BLaER1 treated with 17β-estradiol and CSF1 and Interleukin-3, amounts not matched to agents 10 nM and 100 nM (cell line): Measurements from ENCODE around the gene TMEM190.

ENCODE experiments used
- H3K27ac ChIP-seq, 11 experiments: shearing (Covaris generic); formaldehyde crosslinking; 2 replicates each; pipeline ENCODE4 v1.8.1; 2022
- H3K27me3 ChIP-seq, 11 experiments: shearing (Covaris generic); formaldehyde crosslinking; 2 replicates each; pipeline ENCODE4 v1.8.1; 2022
- H3K36me3 ChIP-seq, 11 experiments: shearing (Covaris generic); formaldehyde crosslinking; 2 replicates each; pipeline ENCODE4 v1.8.1; 2022
- H3K4me1 ChIP-seq, 10 experiments: shearing (Covaris generic); formaldehyde crosslinking; 2 replicates each; pipeline ENCODE4 v1.8.1; 2022
- H3K4me2 ChIP-seq, 11 experiments: shearing (Covaris generic); formaldehyde crosslinking; 2 replicates each; pipeline ENCODE4 v1.8.1; 2022
- H3K4me3 ChIP-seq, 10 experiments: shearing (Covaris generic); formaldehyde crosslinking; 2 replicates each; pipeline ENCODE4 v1.8.1; 2022
- H3K9ac ChIP-seq, 11 experiments: shearing (Covaris generic); formaldehyde crosslinking; 2 replicates each; pipeline ENCODE4 v1.8.1; 2022
- H3K9me3 ChIP-seq, 11 experiments: shearing (Covaris generic); formaldehyde crosslinking; replicated peaks in 1 of 11; 2 replicates each; pipeline ENCODE4 v1.8.1; 2022
- H4K20me1 ChIP-seq, 11 experiments: shearing (Covaris generic); formaldehyde crosslinking; 2 replicates each; pipeline ENCODE4 v1.8.1; 2022
- Cebpa-rat ChIP-seq, 11 experiments: shearing (Covaris generic); IDR thresholded peaks; 2 replicates each; pipeline ENCODE4 v1.8.1; 2022

TMEM190 gene

GRCh38 chr19:55389386-55390317 lies 13.0 kb downstream of the TMEM190 start:
- no peak for TF ChIP-seq Cebpa-rat (IDR thresholded peaks at IDR 0.05)
- Histone ChIP-seq H3K9me3 (no peaks in the 10 kb centered on the region), H3K4me3 (peak overlapping the region in 7 of 10 experiments; percentile 83 to 99 (median 95); a peak in 12 of 20 replicates), H3K36me3 (peaks cover 51 to 67% (median 58%) of the 10 kb centered on the region in 11 experiments), H3K9ac (peak overlapping the region; percentile 90 to 99 (median 96); a peak in 21 of 22 replicates), H3K27ac (peak overlapping the region in 3 of 11 experiments; percentile 6 to 94 (median 38); a peak in 4 of 22 replicates), H4K20me1 (peaks cover 67 to 88% (median 79%) of the 10 kb centered on the region in 11 experiments), H3K4me2 (peak overlapping the region; percentile 95 to 100 (median 99)), H3K4me1 (peaks cover 47 to 62% (median 59%) of the 10 kb centered on the region in 10 experiments), H3K27me3 (no peaks in the 10 kb centered on the region)

DNA sequence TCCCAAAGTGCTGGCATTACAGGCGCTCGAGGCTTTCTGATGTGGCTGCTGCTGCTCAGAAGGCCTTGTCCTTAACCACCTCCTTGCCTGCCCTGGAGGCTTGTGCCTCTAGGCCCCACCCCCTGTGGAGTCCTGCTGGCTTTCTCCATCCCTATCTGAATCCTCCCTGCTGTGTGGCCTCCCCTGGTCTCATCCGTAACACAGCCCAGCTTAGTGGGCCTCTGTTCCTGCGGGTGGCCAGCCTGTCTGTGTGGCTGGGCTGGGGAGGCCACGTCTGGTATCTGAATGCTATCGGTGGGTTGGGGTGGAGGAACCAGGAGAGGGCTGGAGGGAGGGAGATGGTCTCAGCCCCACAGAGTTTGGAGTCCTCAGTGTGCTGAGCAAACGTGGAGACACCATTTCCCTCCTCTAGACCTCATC lies 13.8 kb downstream of the TMEM190 start:
- Histone ChIP-seq H3K9me3 (no peaks in the 10 kb centered on the region), H3K4me2 (peak overlapping the region in 10 of 11 experiments; percentile 3 to 100 (median 99); a peak in 15 of 22 replicates), H3K36me3 (peaks cover 51 to 67% (median 58%) of the 10 kb centered on the region in 11 experiments), H3K9ac (peak overlapping the region in 8 of 11 experiments; percentile 8 to 98 (median 42); a peak in 9 of 22 replicates), H3K27me3 (no peaks in the 10 kb centered on the region), H3K27ac (peak overlapping the region in 1 of 11 experiments; percentile 32; a peak in 1 of 22 replicates), H4K20me1 (peaks cover 67 to 94% (median 79%) of the 10 kb centered on the region in 11 experiments), H3K4me3 (no peak overlapping the region), H3K4me1 (peaks cover 43 to 57% (median 55%) of the 10 kb centered on the region in 10 experiments)
- no peak for TF ChIP-seq Cebpa-rat (IDR thresholded peaks at IDR 0.05)

DNA sequence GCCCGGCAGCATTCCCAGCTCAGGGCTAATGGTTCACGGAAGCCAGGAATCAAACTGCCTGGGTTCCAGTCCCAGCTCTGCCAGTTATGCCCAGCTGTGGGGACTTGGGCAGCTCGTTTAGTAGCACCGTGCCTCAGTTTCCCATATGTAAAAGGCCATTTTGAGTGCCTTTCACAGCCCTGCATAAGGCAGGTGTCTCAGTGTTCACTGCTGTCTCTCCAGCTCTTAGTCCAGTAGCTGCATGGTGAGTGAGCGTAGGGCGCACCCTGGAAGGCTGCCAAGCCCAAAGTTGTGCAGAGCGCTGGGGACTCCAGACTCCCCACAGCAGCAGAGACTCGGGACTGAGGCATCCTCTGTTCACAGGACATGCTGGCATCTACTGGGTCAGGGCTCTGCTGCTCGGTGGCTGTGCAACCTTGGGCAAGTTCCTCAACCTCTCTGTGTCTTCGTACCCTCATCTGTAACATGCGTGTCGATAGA lies 14.6 kb downstream of the TMEM190 start:
- peak overlapping the region in 10 of 11 experiments; percentile 3 to 100 (median 75); a peak in 9 of 22 replicates for H3K4me2 ChIP-seq
- H4K20me1 ChIP-seq: peaks cover 63 to 94% (median 75%) of the 10 kb centered on the region in 11 experiments
- H3K4me3 ChIP-seq: no peak overlapping the region
- no peak for TF ChIP-seq Cebpa-rat (IDR thresholded peaks at IDR 0.05)
- H3K9ac ChIP-seq: peak overlapping the region in 7 of 11 experiments; percentile 7 to 98 (median 55); a peak in 5 of 22 replicates
- peaks cover 51 to 67% (median 58%) of the 10 kb centered on the region in 11 experiments for H3K36me3 ChIP-seq
- H3K4me1 ChIP-seq: peaks cover 43 to 57% (median 55%) of the 10 kb centered on the region in 10 experiments
- no peaks in the 10 kb centered on the region for H3K9me3 ChIP-seq
- no peak overlapping the region for H3K27ac ChIP-seq
- no peaks in the 10 kb centered on the region for H3K27me3 ChIP-seq

DNA sequence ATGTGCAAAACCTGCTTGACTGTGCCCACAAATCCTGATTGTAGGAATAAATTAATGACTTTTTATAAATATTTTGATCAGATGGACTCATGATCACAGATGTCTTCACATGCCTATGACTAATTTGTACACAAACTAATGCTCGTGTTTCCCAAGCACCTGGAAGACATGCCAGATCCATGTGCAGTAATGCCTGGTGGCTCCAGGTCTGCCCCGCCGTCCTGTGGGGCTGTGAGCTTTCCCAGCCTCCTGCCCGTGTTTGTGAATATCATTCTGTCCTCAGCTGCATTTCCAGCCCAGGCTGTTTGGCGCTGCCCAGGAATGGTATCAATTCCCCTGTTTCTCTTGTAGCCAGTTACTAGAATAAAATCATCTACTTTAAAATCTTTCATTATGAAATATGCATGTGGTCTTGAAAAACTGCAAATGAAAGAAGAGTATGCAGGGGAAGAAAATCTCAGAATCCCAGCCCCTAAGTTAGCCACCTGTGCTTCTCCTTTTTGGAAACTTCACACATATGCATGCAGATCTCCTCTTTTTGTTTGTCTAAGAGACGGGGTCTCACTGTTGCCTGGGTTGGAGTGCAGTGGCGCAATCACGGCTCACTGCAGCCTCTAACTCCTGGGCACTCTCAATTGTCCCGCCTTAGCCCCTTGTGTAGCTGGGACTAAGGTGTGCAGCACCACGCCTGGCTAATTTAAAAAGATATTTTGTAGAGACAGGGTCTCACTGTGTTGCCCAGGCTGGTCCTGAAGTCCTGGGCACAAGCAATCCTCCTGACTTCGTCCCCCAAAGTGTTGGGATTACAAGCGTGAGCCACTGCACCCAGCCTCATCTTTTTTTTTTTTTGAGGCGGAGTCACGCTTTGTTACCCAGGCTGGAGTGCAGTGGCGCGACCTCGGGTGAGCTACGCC lies 15.3 kb downstream of the TMEM190 start:
- Histone ChIP-seq H4K20me1 (peaks cover 55 to 87% (median 68%) of the 10 kb centered on the region in 11 experiments), H3K9ac (peak overlapping the region in 4 of 11 experiments; percentile 7 to 55 (median 15); a peak in 2 of 22 replicates), H3K36me3 (peaks cover 44 to 60% (median 51%) of the 10 kb centered on the region in 11 experiments), H3K27ac (no peak overlapping the region), H3K4me1 (peaks cover 41 to 57% (median 54%) of the 10 kb centered on the region in 10 experiments), H3K4me3 (no peak overlapping the region), H3K27me3 (no peaks in the 10 kb centered on the region), H3K9me3 (no peaks in the 10 kb centered on the region), H3K4me2 (peak overlapping the region in 6 of 11 experiments; percentile 11 to 100 (median 32); a peak in 4 of 22 replicates)
- TF ChIP-seq Cebpa-rat (IDR thresholded peaks at IDR 0.05): peak in 1 of 11 experiments; percentile 32; a peak in 1 of 22 replicates

DNA sequence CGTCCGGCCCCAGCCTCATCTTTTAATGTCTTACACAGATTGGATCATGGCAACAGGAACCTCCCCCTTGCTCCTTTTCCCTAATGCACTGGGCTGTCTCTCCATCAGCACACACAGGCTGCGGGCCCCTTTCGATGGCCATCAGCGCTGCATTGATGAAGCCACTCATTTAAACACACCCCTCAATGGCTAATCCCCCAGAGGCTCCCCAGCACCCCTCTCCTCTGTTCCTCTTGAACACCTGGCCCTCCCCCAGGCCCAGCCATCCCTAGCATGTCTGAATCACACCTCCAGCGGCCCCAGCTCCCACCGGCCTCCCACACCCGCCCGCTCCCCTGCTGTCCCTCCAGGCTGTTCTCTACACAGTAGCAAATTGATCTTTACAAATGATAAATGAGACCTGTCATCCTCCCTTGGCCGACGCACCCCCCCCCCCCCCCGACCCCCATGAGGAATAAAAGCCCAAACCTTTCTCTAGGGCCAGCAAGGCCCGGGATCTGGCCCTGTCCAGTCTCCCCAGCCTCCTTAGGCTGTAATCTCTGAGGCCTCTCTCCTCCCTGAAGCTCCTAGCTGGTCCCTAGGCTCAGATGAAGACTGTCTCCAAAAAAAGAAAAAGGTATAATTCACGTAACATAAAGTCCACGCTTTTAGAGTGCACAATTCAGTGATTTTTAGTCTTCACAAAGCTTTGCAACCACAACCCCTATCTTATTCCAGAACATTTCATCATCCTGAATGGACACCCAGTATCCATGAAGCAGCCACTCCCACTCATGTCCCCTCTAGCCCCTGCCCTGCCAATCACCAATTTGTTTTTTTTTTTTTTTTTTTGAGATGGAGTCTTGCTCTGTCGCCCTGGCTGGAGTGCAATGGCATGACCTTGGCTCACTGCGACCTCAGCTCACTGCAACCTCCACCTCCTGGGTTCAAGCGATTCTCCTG lies 16.5 kb downstream of the TMEM190 start:
- Histone ChIP-seq H3K27ac (no peak overlapping the region), H3K9ac (no peak overlapping the region), H3K4me3 (no peak overlapping the region), H4K20me1 (peaks cover 44 to 78% (median 58%) of the 10 kb centered on the region in 11 experiments), H3K4me1 (peaks cover 30 to 47% (median 44%) of the 10 kb centered on the region in 10 experiments), H3K9me3 (no peaks in the 10 kb centered on the region), H3K36me3 (peaks cover 33 to 49% (median 39%) of the 10 kb centered on the region in 11 experiments), H3K27me3 (no peaks in the 10 kb centered on the region), H3K4me2 (no peak overlapping the region)
- no peak for TF ChIP-seq Cebpa-rat (IDR thresholded peaks at IDR 0.05)

- Histone ChIP-seq H3K27ac (peak overlapping the region in 7 of 11 experiments; percentile 7 to 55 (median 26); a peak in 5 of 22 replicates), H3K4me3 (no peak overlapping the region), H4K20me1 (peaks cover 25 to 78% (median 52%) of the 10 kb centered on the region in 11 experiments; a peak in 20 of 22 replicates), H3K4me1 (peaks cover 4 to 35% (median 21%) of the 10 kb centered on the region in 10 experiments; a peak in 17 of 20 replicates), H3K9ac (no peak overlapping the region), H3K27me3 (no peaks in the 10 kb centered on the region), H3K9me3 (no peaks in the 10 kb centered on the region), H3K4me2 (peak overlapping the region in 4 of 11 experiments; percentile 3 to 35 (median 25); a peak in 7 of 22 replicates), H3K36me3 (peaks cover 30 to 50% (median 39%) of the 10 kb centered on the region in 11 experiments)
- TF ChIP-seq Cebpa-rat (IDR thresholded peaks at IDR 0.05): peak in 3 of 11 experiments; percentile 18 to 78 (median 56); a peak in 3 of 22 replicates
Measured at GRCh38 chr19:55398200-55398925, 21.7 kb downstream of the TMEM190 start.
